Measurements from ENCODE around the gene CRYBA1.

DNA sequence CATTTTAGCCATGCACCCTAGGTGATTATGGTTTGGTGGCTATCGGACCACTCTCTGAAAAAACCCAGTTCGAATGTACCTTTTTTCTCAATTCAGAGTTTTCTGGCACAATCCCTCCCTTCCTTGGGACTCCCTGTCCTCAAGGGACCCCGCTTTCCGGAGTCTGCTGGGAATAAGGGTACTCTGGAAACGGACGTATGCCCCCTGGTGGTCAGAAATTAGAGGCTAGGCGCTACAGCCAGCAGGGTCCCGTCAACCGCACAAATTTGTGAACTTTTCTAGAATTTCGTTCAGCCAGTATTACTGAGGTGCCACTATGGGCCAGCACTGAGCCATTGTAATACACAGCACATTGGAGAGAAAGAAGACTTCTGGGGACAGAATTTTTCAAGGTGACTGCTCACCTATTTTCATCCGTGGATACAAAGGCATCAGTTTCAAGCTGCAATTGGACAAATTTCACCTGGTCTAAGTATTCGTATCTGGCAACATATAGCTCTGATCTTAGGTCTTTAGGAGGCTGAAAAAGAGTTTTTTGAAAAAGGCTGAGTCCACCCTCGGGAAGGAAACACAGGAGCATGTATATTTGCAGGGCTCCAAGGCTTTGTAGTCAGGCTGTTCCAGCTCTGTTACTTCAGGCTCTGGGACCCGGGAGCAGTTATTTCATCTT, 27.1 kb upstream of the CRYBA1 start:
- TF ChIP-seq, protein P1, sequence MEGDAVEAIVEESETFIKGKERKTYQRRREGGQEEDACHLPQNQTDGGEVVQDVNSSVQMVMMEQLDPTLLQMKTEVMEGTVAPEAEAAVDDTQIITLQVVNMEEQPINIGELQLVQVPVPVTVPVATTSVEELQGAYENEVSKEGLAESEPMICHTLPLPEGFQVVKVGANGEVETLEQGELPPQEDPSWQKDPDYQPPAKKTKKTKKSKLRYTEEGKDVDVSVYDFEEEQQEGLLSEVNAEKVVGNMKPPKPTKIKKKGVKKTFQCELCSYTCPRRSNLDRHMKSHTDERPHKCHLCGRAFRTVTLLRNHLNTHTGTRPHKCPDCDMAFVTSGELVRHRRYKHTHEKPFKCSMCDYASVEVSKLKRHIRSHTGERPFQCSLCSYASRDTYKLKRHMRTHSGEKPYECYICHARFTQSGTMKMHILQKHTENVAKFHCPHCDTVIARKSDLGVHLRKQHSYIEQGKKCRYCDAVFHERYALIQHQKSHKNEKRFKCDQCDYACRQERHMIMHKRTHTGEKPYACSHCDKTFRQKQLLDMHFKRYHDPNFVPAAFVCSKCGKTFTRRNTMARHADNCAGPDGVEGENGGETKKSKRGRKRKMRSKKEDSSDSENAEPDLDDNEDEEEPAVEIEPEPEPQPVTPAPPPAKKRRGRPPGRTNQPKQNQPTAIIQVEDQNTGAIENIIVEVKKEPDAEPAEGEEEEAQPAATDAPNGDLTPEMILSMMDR (IDR thresholded peaks at IDR 0.05), result peak; percentile 82 to 95 (median 88)
- TF ChIP-seq POLR2A (IDR thresholded peaks at IDR 0.05), result no peak
